ENCODE data around the gene SRP9.

SRP9 gene

DNA sequence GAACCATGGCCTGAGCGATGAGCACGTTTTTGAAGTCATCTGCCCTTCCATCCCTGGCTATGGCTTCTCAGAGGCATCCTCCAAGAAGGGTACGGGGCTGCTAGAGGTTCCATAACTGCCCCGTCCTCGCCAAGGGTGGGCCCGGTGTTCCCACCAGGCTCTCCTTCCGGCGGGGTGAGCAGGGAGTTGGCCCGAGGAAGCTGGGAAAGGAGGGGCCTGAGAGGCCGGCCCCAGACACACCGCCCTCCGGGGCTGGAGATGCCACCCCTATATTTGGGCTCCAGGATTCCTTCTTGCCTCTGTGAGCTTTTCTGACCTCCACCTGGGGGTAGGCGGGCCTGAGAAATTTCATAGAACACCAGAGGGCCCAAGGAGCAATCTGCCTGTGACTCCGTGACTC is 61.2 kb downstream of the SRP9 start:
- DNase-seq (ENCODE audit: low read depth) = no peak
- TF ChIP-seq, protein P1, sequence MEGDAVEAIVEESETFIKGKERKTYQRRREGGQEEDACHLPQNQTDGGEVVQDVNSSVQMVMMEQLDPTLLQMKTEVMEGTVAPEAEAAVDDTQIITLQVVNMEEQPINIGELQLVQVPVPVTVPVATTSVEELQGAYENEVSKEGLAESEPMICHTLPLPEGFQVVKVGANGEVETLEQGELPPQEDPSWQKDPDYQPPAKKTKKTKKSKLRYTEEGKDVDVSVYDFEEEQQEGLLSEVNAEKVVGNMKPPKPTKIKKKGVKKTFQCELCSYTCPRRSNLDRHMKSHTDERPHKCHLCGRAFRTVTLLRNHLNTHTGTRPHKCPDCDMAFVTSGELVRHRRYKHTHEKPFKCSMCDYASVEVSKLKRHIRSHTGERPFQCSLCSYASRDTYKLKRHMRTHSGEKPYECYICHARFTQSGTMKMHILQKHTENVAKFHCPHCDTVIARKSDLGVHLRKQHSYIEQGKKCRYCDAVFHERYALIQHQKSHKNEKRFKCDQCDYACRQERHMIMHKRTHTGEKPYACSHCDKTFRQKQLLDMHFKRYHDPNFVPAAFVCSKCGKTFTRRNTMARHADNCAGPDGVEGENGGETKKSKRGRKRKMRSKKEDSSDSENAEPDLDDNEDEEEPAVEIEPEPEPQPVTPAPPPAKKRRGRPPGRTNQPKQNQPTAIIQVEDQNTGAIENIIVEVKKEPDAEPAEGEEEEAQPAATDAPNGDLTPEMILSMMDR (IDR thresholded peaks at IDR 0.05; ENCODE audit: low read depth, low read length, missing control alignments) = no peak
- H3K4me3 ChIP-seq (ENCODE audit: low read depth, low read length) = no peak overlapping the region
